NB4 (cell line): ENCODE measurements around the gene ALDH16A1.
"Not testable (repeated sequence)": the region's sequence is repeated elsewhere in the genome, so short reads cannot be mapped to it uniquely, and the experiment has no call there.

Source experiments
- CTCF ChIP-seq: IDR thresholded peaks from one replicate; pipeline ENCODE4 v1.5.1; 2012; ENCODE audit warnings: low read depth, low read length
- MYC ChIP-seq: IDR thresholded peaks from 2 replicates; pipeline ENCODE4 v1.6.1; 2011; ENCODE audit warnings: low read depth, low read length
- POLR2A ChIP-seq: IDR thresholded peaks from 2 replicates; pipeline ENCODE4 v1.6.1; 2011; ENCODE audit warnings: mild to moderate bottlenecking; ENCODE audit not compliant: insufficient read length; ENCODE audit errors: extremely low read depth

DNA sequence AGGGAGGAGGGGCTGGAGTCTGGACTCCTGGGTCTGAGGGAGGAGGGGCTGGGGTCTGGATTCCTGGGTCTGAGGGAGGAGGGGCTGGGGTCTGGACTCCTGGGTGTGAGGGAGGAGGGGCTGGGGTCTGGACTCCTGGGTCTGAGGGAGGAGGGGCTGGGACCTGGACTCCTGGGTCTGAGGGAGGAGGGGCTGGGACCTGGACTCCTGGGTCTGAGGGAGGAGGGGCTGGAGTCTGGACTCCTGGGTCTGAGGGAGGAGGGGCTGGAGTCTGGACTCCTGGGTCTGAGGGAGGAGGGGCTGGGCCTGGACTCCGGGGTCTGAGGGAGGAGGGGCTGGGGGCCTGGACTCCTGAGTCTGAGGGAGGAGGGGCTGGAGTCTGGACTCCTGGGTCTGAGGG is 8.1 kb downstream of the ALDH16A1 start:
- not testable (repeated sequence) for TF ChIP-seq CTCF, POLR2A, MYC
